ENCODE results near the gene ASIC1.

ASIC1 gene

DNA sequence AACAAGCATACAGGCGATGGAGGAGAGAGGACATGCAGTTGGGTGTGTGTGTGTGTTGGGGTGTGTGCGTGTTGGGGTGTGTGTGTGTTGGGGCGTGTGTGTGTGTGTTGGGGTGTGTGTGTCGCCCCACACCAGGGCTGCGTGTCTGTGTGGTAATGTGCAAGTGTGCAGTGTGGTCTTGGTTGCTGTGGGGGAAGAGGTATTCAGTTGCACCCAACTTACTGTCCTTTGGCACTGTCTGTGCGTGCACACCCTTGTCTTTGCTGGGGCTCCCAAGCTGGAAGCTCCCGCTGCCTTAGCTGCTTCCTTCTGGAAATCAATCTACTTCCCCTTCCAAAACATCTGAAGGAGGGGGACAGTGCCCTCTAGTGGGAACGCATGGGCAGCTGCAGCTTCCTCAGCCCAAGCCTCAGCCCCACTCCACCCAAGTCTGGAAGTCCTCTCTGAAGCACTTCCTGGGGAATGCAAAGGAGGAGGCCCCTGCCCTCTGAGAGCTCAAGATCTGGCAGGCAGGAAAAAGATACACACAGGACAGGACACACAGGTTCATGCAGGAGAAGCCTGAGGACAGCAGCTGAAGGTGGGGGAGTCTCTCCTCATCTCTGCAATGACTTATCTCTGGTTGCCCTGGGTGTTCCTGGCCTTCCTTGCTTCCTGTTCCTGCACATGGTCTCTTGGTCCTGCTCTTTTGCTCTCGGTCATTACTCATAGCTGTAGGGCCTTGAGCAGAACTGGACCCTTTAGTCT lies 13.1 kb downstream of the ASIC1 start:
- Histone ChIP-seq H3K4me3 (ENCODE audit: insufficient read depth, low read depth, low read length, poor library complexity, severe bottlenecking) (no peak overlapping the region), H3K4me1 (ENCODE audit: control insufficient read depth, insufficient read depth, low read length, poor library complexity, severe bottlenecking) (no peaks in the 10 kb centered on the region), H3K9me3 (ENCODE audit: control insufficient read depth, low read length) (no peaks in the 10 kb centered on the region), H3K27ac (ENCODE audit: insufficient read depth, low read length, poor library complexity, severe bottlenecking) (no peak overlapping the region), H3K36me3 (ENCODE audit: control insufficient read depth, insufficient read depth, low read length) (no peaks in the 10 kb centered on the region), H3K27me3 (replicated peaks; ENCODE audit: control insufficient read depth, insufficient read depth, low read length, poor library complexity, severe bottlenecking) (no peaks in the 10 kb centered on the region)
- DNase-seq, result peak; percentile 15 to 56 (median 20)

DNA sequence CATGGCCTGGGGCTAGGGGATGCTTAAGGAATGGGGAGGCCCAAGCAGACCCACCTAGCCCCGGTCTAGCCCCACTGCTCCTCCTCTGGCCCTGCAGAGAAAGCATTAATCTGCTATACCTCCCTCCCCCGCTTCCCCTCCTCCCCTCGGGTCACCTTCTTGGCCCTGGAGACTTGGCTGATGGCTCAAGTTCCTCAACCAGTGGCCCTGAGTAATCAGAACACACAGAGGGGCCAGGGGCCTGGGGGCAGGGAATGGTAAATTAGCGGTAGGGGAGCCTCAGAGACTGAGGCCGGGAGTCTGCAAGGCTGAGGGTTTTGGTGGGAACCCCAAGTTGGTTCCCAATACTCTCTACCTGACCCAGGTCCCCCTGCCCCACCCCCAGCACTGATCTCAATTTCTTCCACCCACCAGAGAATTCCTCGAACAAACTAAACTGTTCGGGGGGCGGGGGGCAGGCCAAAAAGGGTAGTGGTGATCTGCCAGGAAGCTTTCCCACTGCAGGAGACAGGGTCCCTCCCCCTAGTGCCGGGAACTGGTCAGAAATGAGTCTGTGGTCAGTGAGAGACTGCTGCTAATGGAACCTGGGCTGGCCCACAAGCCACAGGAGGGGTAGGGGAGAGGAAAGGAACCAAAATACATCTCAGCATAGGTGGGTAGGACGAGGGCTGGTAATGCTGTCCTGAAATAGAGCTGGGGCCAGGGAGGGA lies 15.0 kb downstream of the ASIC1 start:
- Histone ChIP-seq H3K4me1 (ENCODE audit: control insufficient read depth, insufficient read depth, low read length, poor library complexity, severe bottlenecking) (no peaks in the 10 kb centered on the region), H3K4me3 (ENCODE audit: insufficient read depth, low read depth, low read length, poor library complexity, severe bottlenecking) (no peak overlapping the region), H3K27ac (ENCODE audit: insufficient read depth, low read length, poor library complexity, severe bottlenecking) (no peak overlapping the region), H3K36me3 (ENCODE audit: control insufficient read depth, insufficient read depth, low read length) (no peaks in the 10 kb centered on the region), H3K9me3 (ENCODE audit: control insufficient read depth, low read length) (no peaks in the 10 kb centered on the region), H3K27me3 (replicated peaks; ENCODE audit: control insufficient read depth, insufficient read depth, low read length, poor library complexity, severe bottlenecking) (no peaks in the 10 kb centered on the region)
- no peak for DNase-seq

DNA sequence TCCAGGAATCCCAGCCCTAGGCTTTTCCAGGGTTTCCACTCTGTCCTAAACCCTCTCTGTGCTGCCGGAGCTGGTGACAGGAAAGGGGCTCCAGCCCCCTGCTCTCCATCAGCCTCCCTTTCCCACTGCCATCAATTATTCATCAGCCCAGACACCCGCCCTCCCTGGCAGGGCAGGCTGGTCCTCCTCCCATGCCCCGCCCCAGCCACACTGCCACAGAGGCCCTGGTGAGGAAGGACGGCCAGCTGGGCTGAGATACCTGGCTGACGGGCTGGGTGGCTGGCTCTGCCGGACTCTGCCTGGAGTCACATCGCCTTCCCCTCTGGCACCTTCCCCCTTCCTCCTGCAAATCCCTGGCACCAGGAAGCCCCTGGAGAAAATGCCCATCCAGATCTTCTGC lies 15.8 kb downstream of the ASIC1 start:
- Histone ChIP-seq H3K27ac (ENCODE audit: insufficient read depth, low read length, poor library complexity, severe bottlenecking) (no peak overlapping the region), H3K27me3 (replicated peaks; ENCODE audit: control insufficient read depth, insufficient read depth, low read length, poor library complexity, severe bottlenecking) (no peaks in the 10 kb centered on the region), H3K4me1 (ENCODE audit: control insufficient read depth, insufficient read depth, low read length, poor library complexity, severe bottlenecking) (no peaks in the 10 kb centered on the region), H3K9me3 (ENCODE audit: control insufficient read depth, low read length) (no peaks in the 10 kb centered on the region), H3K36me3 (ENCODE audit: control insufficient read depth, insufficient read depth, low read length) (no peaks in the 10 kb centered on the region), H3K4me3 (ENCODE audit: insufficient read depth, low read depth, low read length, poor library complexity, severe bottlenecking) (no peak overlapping the region)
- no peak for DNase-seq

DNA sequence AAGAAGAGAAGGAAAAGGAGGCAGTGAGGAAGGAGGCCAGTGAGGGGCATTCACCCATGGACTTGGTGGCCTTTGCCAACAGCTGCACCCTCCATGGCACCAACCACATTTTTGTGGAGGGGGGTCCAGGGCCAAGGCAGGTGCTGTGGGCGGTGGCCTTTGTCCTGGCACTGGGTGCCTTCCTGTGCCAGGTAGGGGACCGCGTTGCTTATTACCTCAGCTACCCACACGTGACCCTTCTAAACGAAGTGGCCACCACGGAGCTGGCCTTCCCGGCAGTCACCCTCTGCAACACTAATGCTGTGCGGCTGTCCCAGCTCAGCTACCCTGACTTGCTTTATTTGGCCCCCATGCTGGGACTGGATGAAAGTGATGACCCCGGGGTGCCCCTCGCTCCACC lies 16.3 kb downstream of the ASIC1 start:
- H3K9me3 ChIP-seq (ENCODE audit: control insufficient read depth, low read length), result no peaks in the 10 kb centered on the region
- no peaks in the 10 kb centered on the region for H3K4me1 ChIP-seq (ENCODE audit: control insufficient read depth, insufficient read depth, low read length, poor library complexity, severe bottlenecking)
- H3K27me3 ChIP-seq (replicated peaks; ENCODE audit: control insufficient read depth, insufficient read depth, low read length, poor library complexity, severe bottlenecking), result no peaks in the 10 kb centered on the region
- H3K36me3 ChIP-seq (ENCODE audit: control insufficient read depth, insufficient read depth, low read length), result no peaks in the 10 kb centered on the region
- H3K4me3 ChIP-seq (ENCODE audit: insufficient read depth, low read depth, low read length, poor library complexity, severe bottlenecking), result no peak overlapping the region
- no peak for DNase-seq
- H3K27ac ChIP-seq (ENCODE audit: insufficient read depth, low read length, poor library complexity, severe bottlenecking), result no peak overlapping the region

DNA sequence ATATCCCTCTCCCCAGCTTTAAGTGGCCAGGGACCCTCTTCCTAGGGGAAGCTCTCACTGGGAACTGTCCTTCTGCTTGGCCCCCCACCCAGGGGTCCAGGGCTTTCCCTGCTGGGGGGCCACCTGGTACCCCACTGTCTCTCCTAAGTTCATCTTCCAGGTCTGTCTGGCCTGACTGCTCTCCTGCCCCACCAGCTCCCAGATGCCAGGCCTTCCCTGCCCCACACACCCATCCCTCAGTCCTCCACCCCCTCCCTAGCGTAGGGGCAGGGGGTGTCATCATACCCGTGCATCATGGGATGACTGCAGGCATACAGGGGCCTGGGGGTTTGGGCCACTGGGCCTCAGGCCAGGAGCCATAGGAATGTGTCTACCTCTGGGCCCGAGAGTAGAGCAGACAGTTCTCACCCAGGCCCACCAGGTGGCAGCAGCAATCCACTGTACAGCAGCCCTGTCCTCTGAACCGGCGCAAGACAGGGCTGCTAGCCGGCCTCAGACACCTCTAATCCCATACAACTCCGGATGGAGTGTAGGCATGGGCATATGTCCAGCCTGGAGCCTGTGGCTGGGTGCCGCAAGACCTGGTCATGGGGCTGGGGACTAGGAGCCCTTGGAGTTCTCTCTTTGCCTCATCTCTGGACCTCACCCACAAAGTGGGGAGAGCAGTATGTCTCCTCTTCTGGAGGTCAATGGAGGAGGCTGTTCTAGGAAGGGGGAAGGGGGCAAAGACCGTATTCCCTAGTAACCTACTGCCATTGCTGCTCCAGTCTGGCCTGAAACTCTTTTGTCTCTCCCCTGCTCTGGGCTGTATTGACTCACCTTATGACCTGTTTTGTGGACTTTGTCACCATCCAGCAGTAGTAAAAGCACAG lies 17.8 kb downstream of the ASIC1 start:
- H3K27ac ChIP-seq (ENCODE audit: insufficient read depth, low read length, poor library complexity, severe bottlenecking), result no peak overlapping the region
- H3K36me3 ChIP-seq (ENCODE audit: control insufficient read depth, insufficient read depth, low read length), result no peaks in the 10 kb centered on the region
- no peaks in the 10 kb centered on the region for H3K9me3 ChIP-seq (ENCODE audit: control insufficient read depth, low read length)
- DNase-seq, result peak; percentile 57 to 71 (median 57)
- H3K27me3 ChIP-seq (replicated peaks; ENCODE audit: control insufficient read depth, insufficient read depth, low read length, poor library complexity, severe bottlenecking), result no peaks in the 10 kb centered on the region
- no peak overlapping the region for H3K4me3 ChIP-seq (ENCODE audit: insufficient read depth, low read depth, low read length, poor library complexity, severe bottlenecking)
- no peaks in the 10 kb centered on the region for H3K4me1 ChIP-seq (ENCODE audit: control insufficient read depth, insufficient read depth, low read length, poor library complexity, severe bottlenecking)

DNA sequence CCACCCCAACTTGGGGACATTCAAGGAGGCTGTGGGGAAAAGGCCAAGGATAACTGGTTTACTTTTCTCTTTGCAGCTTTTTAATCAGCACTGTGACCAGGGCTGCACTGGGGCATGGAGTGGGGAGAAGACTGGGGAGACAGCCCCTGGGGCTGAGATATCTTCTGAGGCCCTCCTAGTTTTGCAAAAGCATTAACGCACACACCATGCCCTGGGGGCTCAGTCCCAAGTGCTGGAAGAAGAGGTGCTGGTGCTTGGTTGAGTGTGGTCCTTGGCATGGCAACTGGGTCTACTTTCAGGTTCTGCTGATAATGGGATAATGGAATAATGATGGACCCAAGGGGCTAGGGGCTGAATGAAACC lies 18.4 kb downstream of the ASIC1 start:
- Histone ChIP-seq H3K9me3 (ENCODE audit: control insufficient read depth, low read length) (no peaks in the 10 kb centered on the region), H3K4me1 (ENCODE audit: control insufficient read depth, insufficient read depth, low read length, poor library complexity, severe bottlenecking) (no peaks in the 10 kb centered on the region), H3K27me3 (replicated peaks; ENCODE audit: control insufficient read depth, insufficient read depth, low read length, poor library complexity, severe bottlenecking) (no peaks in the 10 kb centered on the region), H3K4me3 (ENCODE audit: insufficient read depth, low read depth, low read length, poor library complexity, severe bottlenecking) (no peak overlapping the region), H3K27ac (ENCODE audit: insufficient read depth, low read length, poor library complexity, severe bottlenecking) (no peak overlapping the region), H3K36me3 (ENCODE audit: control insufficient read depth, insufficient read depth, low read length) (no peaks in the 10 kb centered on the region)
- DNase-seq, result no peak

DNA sequence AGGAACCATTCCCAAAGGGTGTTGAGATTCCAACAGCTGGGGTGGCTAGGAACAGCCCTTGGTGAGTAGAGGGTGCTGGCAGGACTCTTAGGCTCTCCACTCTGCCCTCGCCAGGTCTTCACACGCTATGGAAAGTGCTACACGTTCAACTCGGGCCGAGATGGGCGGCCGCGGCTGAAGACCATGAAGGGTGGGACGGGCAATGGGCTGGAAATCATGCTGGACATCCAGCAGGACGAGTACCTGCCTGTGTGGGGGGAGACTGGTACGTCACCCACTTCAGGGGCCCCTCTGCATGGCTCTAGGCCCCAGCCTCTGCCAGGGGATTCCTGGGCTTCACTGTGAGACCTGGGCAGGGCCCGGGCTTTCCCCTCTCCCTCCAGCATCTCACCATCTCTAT lies 19.7 kb downstream of the ASIC1 start:
- no peaks in the 10 kb centered on the region for H3K4me1 ChIP-seq (ENCODE audit: control insufficient read depth, insufficient read depth, low read length, poor library complexity, severe bottlenecking)
- H3K9me3 ChIP-seq (ENCODE audit: control insufficient read depth, low read length), result no peaks in the 10 kb centered on the region
- no peak overlapping the region for H3K4me3 ChIP-seq (ENCODE audit: insufficient read depth, low read depth, low read length, poor library complexity, severe bottlenecking)
- no peaks in the 10 kb centered on the region for H3K27me3 ChIP-seq (replicated peaks; ENCODE audit: control insufficient read depth, insufficient read depth, low read length, poor library complexity, severe bottlenecking)
- no peak for DNase-seq
- no peak overlapping the region for H3K27ac ChIP-seq (ENCODE audit: insufficient read depth, low read length, poor library complexity, severe bottlenecking)
- H3K36me3 ChIP-seq (ENCODE audit: control insufficient read depth, insufficient read depth, low read length), result no peaks in the 10 kb centered on the region

DNA sequence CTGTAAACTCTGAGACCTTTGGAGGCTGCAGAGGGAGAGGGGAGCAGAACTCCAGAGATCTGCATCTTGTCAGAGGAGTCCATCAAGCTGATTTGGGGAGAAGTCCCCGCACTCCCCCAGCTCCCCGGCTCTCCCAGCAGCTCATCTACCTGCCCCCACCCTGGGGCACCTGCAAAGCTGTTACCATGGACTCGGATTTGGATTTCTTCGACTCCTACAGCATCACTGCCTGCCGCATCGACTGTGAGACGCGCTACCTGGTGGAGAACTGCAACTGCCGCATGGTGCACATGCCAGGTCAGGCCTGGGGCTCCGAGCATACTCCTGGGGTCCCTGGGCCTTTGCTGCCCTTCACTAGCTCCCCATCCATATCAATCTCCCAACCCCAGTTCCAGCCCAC lies 20.9 kb downstream of the ASIC1 start:
- H3K27ac ChIP-seq (ENCODE audit: insufficient read depth, low read length, poor library complexity, severe bottlenecking), result no peak overlapping the region
- no peaks in the 10 kb centered on the region for H3K4me1 ChIP-seq (ENCODE audit: control insufficient read depth, insufficient read depth, low read length, poor library complexity, severe bottlenecking)
- no peaks in the 10 kb centered on the region for H3K27me3 ChIP-seq (replicated peaks; ENCODE audit: control insufficient read depth, insufficient read depth, low read length, poor library complexity, severe bottlenecking)
- no peaks in the 10 kb centered on the region for H3K36me3 ChIP-seq (ENCODE audit: control insufficient read depth, insufficient read depth, low read length)
- no peak for DNase-seq
- no peak overlapping the region for H3K4me3 ChIP-seq (ENCODE audit: insufficient read depth, low read depth, low read length, poor library complexity, severe bottlenecking)
- no peaks in the 10 kb centered on the region for H3K9me3 ChIP-seq (ENCODE audit: control insufficient read depth, low read length)

DNA sequence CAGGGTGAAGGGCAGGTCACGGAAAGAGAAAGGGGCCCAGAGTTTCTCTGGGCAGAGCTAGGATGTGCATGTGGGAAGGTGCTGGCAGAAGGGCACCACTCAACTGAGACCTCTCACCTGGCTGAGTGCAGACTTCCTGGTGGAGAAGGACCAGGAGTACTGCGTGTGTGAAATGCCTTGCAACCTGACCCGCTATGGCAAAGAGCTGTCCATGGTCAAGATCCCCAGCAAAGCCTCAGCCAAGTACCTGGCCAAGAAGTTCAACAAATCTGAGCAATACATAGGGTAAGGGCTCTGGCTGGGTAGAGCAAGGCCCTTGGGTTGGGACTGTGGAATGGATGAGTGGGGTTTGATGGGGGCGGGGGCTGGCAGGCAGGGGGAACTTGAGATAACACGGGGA lies 22.4 kb downstream of the ASIC1 start:
- no peaks in the 10 kb centered on the region for H3K9me3 ChIP-seq (ENCODE audit: control insufficient read depth, low read length)
- no peak overlapping the region for H3K27ac ChIP-seq (ENCODE audit: insufficient read depth, low read length, poor library complexity, severe bottlenecking)
- H3K4me3 ChIP-seq (ENCODE audit: insufficient read depth, low read depth, low read length, poor library complexity, severe bottlenecking), result no peak overlapping the region
- no peak for DNase-seq
- no peaks in the 10 kb centered on the region for H3K36me3 ChIP-seq (ENCODE audit: control insufficient read depth, insufficient read depth, low read length)
- no peaks in the 10 kb centered on the region for H3K4me1 ChIP-seq (ENCODE audit: control insufficient read depth, insufficient read depth, low read length, poor library complexity, severe bottlenecking)
- no peaks in the 10 kb centered on the region for H3K27me3 ChIP-seq (replicated peaks; ENCODE audit: control insufficient read depth, insufficient read depth, low read length, poor library complexity, severe bottlenecking)

Data from effector memory CD4-positive, alpha-beta T cell (primary cell).